GM21447 (cell line): ENCODE results near the gene SLC6A2.

ENCODE experiments used
- ATAC-seq: cut with Tn5 transposase; IDR thresholded peaks from one replicate; pipeline ENCODE4 v1.9.1; 2021; ENCODE audit not compliant: unreplicated experiment

The SLC6A2 gene

GRCh38 chr16:55671206-55671973, 15.6 kb downstream of the SLC6A2 start:
- no peak for ATAC-seq

DNA sequence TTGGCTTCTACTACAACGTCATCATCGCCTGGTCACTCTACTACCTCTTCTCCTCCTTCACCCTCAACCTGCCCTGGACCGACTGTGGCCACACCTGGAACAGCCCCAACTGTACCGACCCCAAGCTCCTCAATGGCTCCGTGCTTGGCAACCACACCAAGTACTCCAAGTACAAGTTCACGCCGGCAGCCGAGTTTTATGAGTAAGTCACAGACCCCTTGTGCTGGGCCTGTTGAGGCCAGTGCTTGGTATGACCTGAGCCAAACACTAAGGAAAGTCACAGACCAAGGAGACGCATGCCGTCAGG, 16.1 kb downstream of the SLC6A2 start:
- no peak for ATAC-seq

- no peak for ATAC-seq
Observed at GRCh38 chr16:55672471-55672870, 16.7 kb downstream of the SLC6A2 start.

DNA sequence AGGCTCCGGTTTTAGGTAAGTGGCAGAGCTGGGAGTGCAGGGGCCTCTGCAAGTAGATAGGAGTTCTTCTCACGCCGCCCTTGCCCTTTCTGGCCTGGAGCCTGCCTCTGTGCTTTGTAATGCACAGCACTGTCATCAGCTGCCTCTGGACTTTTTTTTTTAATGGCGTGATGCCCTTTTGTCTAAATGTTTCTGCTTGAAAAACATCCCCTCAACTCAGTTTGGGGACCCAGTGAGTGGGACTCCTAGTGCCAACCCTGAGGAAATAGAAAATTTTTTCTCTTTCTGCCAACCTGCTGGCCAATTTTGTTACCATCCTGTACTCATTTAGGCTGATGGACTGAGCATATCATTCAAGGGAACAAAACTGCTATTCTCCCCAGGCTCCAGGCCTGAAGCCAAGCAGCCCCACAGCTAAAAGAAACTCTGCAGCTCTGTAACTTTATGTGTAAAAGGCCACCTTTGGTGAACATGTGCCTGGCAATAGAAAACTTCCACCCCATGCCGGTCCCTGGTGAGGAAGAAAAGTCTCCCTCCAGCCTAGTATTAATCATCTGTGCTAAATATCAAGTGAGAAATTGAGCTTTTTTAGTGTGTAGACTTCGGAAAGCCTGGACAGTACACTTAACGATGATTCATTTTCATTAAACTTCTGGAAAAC, 22.5 kb downstream of the SLC6A2 start:
- ATAC-seq: no peak

DNA sequence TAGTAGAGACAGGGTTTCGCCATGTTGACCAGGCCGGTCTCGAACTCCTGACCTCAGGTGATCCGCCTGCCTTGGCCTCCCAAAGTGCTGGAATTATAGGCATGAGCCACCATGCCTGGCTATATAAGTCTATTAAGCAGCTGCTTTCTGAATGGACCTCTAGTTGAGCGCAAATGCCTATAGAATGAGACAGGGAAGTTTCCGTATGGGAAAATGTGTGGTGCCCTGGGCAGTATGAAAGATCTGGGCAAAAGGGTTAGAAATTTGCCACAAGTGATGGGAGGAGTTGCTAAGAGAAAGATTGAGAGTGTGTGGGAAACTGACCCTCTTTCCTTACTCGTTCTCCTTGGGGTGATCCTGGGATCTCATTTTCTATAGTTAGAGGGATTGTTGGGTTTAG, 26.3 kb downstream of the SLC6A2 start:
- no peak for ATAC-seq

DNA sequence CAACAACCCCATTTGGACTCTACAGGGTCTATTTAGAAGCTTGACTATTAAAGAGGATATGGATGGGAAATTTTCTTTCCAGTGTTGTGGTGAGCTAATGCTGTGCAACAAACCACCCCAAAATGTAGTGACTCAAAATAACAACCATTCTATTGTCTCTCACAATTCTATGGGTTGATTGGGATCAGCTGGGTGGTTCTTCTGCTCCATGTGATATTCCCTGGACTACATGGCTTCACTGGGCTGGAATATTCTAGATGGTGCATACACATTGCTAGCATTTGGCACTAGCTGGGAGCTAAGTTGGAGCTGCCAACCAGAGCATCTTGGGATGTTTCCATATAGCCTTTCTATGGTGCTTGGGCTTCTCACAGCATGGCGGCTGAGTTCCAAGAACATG, 30.2 kb downstream of the SLC6A2 start:
- no peak for ATAC-seq

DNA sequence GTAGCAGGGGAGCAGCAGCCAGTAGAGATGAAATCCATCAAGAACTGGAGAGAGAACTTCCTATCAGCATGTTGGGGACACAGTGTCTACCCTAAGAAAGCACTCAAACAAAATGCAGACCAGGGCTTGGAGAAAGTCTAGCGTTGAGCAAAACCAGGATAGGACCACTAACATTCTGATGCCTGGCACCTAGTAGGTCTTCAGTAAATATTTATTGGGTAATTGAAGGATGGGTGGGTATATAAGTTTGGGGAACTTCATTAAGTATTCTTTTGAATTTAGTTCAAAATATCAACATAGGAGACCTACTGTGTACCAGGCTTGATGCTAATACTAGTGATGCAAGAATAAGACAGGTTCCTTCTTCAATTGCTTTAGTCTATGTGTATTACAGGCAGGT, 30.9 kb downstream of the SLC6A2 start:
- ATAC-seq: no peak

GRCh38 chr16:55687802-55688201, 32.0 kb downstream of the SLC6A2 start:
- no peak for ATAC-seq

DNA sequence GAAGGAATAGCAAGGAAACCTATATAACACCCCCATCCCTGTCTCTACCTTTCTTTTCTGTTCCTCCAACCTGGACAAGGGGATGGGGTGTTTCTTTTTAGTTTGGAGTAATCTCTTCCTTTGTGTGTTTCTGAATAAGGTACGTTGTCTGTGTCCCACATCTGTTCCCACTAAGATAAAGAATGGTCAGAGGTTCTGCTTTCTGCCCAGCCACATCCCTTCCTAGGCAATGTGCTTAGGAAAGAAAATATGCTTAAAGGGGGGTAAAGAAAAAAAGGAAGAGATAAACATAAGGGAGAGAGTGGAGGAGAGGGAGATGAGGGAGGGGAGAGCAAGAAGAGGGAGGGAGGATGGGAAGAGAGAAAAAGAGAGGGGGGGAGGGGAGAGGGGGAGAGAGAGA, 35.1 kb downstream of the SLC6A2 start:
- ATAC-seq: no peak

DNA sequence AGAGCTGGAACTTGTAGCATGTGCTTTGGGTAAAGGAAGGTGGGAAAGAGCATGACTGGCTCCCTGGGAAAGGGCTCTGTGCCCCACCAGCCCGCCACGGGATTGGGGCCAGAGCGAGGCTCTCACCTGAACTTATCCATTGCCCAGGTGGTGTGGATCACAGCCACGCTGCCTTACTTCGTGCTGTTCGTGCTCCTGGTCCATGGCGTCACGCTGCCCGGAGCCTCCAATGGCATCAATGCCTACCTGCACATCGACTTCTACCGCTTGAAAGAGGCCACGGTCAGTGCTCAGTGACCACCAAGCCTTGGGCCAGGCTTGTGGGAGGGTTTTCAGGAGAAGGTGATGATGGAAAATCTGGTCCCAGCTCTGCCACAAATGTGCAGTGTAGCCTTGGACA, 36.0 kb downstream of the SLC6A2 start:
- no peak for ATAC-seq

DNA sequence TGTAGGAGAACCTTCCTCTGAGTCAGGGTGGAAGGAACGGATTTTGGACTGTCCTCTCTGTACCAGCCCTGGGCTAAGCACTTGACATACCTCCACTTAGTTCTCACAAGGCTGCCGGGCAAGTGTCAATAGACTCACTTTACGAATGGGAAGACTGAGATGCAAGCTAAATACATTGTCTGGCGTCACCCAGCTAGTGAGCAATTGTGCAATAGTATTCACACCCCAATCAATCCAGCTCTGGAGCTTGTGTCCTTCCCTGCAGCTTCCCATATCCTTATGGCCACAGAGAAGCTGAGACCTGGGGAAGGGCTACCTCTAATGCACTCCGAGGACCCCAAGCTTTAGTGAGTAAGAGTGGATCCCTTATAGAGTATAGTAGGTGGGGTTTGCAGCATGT, 39.8 kb downstream of the SLC6A2 start:
- ATAC-seq: no peak

- ATAC-seq: no peak
Observed at GRCh38 chr16:55697867-55698266, 42.1 kb downstream of the SLC6A2 start.

- no peak for ATAC-seq
Observed at GRCh38 chr16:55698331-55698730, 42.5 kb downstream of the SLC6A2 start.

DNA sequence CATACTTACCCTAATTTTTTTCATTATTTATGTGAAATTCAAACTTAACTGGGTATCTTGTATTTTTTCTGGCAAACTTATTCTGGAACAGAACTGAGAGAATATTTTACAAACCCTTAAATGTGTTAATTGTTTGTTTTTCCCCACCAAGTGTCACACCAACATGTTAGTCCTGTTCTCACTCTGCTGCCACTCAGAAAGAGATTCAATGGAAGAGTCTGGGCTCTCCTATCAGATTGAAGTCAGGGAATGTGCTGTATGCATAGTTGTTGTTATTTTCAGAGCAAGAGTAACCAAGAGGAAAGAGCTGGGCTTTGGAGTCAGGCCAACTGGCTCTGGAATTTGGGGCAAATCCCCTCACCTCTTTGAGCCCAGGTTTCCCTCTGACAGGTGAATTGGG, 43.2 kb downstream of the SLC6A2 start:
- ATAC-seq: no peak

GRCh38 chr16:55699616-55700015, 43.8 kb downstream of the SLC6A2 start:
- ATAC-seq: no peak

DNA sequence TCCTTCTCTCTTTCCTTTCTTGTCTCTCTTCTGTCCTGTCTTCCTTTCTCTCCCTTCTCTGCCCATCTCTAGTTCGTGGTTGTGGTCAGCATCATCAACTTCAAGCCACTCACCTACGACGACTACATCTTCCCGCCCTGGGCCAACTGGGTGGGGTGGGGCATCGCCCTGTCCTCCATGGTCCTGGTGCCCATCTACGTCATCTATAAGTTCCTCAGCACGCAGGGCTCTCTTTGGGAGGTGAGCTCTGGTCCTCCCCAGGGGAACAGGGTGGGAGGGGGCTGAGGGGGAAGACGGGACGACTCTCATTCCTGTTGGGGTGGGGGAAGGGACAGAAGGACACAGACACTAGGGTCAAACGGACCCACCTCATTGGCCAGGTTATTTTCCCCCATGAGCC, 44.3 kb downstream of the SLC6A2 start:
- no peak for ATAC-seq

DNA sequence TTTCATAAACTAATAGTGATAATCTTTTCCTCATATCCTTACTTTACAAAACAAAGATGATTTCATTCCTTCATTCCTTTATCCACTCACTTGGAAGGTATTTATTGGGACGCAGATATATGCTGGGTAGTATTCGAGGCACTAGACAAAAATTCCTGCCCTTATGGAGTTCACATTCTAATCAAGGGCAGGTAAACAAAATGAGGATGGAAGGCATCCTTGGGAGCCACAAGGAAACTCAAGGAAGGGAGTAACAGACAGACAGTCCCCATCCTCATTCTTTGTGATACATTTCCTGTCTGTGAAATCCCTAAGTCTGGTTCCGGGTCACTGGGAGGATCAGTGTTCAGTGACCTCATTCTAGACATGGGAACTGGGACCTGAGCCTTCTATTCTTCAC, 45.2 kb downstream of the SLC6A2 start:
- ATAC-seq: no peak

DNA sequence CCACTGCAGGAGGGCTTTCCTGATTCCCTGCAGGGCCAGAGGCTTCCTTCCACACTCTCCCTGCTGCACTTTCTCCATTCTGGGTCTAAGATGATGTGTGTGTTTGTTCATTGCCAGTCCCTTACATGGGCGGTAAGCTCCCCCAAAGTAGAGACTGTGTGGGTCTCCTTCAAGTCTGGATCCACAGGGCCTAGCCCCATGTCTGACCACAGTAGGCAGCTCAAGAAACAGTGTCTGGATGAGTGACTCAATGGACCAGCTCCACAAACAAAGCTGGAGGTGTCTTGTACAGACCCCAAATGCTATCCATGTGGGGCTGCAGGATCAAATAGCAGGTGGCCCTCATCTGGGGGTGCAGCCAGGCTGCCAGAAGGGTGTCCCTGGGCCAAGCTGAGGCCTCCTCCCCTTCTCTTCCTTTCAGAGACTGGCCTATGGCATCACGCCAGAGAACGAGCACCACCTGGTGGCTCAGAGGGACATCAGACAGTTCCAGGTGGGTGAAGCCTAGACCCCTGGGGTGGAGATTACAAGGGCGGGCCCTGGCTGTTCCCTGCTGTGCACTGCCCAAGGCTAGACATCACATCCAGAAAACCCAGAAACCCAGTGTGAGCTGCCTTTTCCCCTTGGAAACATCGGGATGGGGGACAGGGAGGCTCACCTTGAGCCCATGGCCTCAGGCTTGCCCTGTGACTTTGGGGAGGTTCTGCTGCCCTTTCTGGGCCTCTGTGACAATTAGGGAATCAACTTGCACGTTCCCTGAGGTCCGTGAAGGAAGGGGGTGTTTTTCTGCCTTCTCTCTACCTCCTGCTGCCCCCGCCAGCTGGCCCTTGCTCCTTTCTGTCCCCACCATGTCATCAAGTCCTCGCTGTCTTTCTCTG, 45.9 kb downstream of the SLC6A2 start:
- ATAC-seq: peak; percentile 73

DNA sequence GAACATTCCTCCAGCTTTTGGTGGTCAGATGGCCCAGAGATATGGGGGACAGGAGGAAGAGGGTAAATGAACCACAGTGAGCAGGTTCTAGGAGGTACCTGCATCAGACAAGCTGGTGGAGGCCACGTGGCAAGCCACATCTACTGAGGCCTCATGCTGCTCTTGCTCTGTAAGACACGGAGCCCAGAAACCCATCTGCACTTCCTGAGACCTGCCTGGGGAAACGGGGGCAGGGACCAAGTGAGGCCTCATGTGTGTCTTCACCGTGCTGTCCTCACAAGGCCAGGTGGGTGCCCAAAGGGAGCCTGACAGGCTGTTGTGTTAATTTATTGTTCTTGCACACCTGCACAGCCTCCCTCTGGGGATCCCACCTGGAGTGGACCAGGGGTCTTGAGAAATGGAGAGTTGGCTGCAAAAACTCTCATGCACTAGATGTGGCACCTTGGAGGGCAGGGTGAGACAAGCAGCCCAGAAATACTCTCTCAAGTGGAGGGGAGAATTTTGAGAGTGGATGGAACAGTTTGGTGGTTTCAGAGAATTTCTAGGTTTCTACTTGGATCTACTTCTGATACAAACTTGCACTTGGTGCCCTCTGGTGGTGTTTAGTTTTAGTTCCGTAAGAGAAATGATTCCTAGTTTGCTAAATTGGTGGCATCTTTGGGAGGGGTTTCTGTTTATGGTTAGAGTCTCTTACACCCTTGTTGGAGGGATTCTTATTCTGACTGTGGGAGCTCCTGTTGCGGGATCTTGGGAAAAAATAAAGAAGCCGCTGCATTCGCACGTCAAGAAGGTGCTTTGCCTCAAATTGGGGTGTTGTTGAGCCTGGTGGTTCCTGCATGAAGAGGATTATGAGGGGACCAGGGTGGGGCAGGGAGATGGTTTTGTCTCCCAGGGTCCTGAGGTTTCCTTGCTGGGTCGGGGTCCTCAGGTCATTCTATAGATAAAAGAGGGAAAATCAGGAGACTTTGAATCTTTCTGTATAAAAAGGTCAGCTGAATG, 47.5 kb downstream of the SLC6A2 start:
- no peak for ATAC-seq

GRCh38 chr16:55706739-55707384, 51.1 kb downstream of the SLC6A2 start:
- no peak for ATAC-seq
